GM19099 (cell line): ENCODE measurements around the gene ADGRL3.

Source experiments
- POLR2A ChIP-seq: IDR thresholded peaks from 3 replicates; pipeline ENCODE4 v1.6.1; 2011; ENCODE audit warnings: low read depth; ENCODE audit not compliant: insufficient read length; ENCODE audit errors: extremely low read depth

The ADGRL3 gene

DNA sequence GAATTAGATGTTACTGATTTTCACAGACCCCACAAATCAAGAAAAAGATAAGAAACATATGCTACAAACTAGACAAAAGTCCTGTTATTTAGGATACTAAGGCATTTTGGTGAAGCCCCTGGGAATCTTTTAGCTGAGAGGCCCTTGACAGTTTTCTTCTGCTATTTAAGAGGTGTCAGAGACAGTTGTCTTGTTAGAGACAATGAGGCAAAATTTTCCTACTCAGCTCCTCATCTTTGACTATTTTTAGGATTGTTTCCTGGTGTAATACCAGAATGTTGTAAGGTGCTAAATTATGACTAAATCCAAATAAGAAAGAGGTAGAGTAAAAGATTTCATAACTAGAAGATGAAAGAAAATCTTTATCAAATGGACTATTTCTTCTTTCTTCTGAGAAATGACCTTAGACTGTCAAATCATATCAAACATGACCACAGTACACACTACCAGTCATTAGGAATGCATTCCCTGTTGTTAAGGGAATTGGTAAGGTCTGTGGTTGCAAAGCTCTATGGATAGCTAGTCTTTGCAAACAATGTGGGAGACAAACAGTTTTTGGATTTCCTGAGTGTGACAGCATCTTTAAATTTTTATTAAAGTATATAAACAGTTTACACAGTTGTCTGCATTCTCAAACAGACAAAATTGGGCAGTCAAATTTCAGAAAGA lies 926.1 kb downstream of the ADGRL3 start:
- TF ChIP-seq POLR2A: no peak
